ENCODE data around the gene CTDSP2.
"Not testable (repeated sequence)": the region's sequence is repeated elsewhere in the genome, so short reads cannot be mapped to it uniquely, and the experiment has no call there.

Gene CTDSP2

DNA sequence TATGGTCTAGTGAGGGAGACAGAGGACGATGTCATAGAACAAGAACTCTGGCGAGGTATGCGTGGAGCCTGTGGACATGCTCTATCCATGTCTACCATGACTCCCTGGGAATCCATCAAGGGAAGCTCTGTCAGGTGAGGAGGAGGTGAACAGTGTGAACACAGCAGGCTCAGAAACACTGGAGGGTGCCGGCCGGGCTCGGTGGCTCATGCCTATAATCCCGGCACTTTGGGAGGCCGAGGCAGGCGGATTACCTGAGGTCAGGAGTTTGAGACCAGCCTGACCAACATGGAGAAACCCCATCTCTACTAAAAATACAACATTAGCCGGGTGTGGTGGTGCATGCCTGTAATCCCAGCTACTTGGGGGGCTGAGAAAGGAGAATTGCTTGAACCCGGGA, 71.9 kb downstream of the CTDSP2 start:
- not testable (repeated sequence) for ATAC-seq (replicated peaks); H3K27me3 Mint-ChIP-seq; H3K27ac Mint-ChIP-seq; H3K4me3 Mint-ChIP-seq; DNase-seq; H3K9me3 Mint-ChIP-seq
- H3K36me3 Mint-ChIP-seq = peaks cover 16 to 38% of the 10 kb centered on the region in 2 donors
- H3K4me1 Mint-ChIP-seq = peaks cover 16 to 30% of the 10 kb centered on the region in 2 donors

DNA sequence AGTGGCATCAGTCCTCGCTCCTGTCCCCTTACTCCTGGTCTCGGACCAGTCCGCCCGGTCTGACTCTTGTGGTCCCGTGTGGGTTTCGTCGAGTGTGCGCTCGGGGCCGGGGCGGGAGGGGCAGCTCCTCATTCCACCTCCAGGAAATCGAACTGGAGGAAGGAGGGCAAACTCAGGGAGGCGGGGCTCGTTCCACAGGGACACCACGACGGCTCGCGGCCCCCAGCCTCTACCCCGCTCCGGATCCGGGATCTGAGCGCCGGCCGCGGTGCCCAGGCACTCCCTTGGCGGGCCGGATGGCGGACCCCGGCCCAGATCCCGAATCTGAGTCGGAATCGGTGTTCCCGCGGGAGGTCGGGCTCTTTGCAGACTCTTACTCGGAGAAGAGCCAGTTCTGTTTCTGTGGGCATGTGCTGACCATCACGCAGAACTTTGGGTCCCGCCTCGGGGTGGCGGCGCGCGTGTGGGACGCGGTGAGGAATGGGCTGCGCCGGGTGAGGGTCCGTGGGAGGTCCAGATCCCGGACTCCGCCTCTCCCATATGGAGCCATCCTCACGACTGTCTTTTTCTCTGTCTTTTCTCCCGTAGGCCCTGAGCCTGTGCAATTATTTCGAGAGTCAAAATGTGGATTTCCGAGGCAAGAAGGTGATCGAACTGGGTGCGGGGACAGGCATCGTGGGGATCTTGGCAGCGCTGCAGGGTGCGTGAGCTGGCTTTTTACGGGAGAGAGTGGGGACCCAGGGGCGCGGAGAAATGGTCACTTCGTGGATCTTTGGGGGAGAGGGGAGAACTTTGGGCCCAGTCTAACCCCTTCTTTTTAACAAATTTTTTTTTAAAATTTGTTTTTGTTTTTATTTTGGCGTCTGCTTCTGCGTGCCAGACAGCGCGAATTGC, 73.9 kb downstream of the CTDSP2 start, which contains the start of gene EEF1AKMT3:
TSS of gene EEF1AKMT3 (plus strand) at position 186 of the 894 bp plus-strand sequence. CDS start at position 297, 111 bp downstream.
- peak within 1 kb of the TSS; percentile 99 for H3K27ac Mint-ChIP-seq
- peaks cover 34 to 51% of the 10 kb centered on the region in 2 donors for H3K36me3 Mint-ChIP-seq
- ATAC-seq (replicated peaks) = peak; percentile 14 to 20
- no peaks in the 10 kb centered on the region for H3K9me3 Mint-ChIP-seq
- peaks cover 17 to 31% of the 10 kb centered on the region in 2 donors for H3K4me1 Mint-ChIP-seq
- H3K27me3 Mint-ChIP-seq = peaks cover under 1 to 4% of the 10 kb centered on the region in 2 donors
- DNase-seq = no peak
- peak within 1 kb of the TSS; percentile 97 to 99 for H3K4me3 Mint-ChIP-seq

DNA sequence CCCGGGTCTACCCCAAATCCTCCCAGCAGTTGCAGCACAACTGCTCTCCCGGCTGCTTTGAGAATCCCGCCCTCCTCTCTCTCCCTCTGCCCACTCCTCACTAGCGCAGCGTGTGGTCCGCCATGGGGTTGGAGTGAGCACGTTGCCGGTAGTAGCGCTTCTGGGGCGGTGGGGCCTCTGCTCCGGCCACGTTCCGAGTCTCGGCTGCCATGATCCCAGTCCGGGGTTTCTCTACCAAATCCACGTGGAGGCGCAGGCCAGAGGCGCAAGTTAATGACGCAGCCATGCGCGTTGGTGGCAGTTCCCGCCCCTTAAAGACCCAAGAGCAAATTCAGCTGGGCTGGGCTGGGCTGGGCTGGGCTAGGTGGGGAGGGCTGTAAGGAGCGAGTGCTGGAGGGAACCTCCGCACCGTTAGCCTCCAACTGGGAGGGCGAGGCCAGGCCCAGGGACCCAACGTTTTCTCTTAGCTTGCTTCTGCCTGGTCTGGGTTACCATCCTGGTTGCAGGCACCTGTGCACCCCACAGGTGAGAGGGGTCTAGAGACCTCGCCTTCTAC, 74.6 kb downstream of the CTDSP2 start, which contains the start of gene METTL1:
TSS of gene METTL1 (minus strand) at position 233 of the 556 bp plus-strand sequence. CDS start at position 211, 22 bp downstream.
- peak; percentile 93 for DNase-seq
- Mint-ChIP-seq H3K9me3 (no peaks in the 10 kb centered on the region), H3K27me3 (peaks cover 4 to 7% of the 10 kb centered on the region in 2 donors)

DNA sequence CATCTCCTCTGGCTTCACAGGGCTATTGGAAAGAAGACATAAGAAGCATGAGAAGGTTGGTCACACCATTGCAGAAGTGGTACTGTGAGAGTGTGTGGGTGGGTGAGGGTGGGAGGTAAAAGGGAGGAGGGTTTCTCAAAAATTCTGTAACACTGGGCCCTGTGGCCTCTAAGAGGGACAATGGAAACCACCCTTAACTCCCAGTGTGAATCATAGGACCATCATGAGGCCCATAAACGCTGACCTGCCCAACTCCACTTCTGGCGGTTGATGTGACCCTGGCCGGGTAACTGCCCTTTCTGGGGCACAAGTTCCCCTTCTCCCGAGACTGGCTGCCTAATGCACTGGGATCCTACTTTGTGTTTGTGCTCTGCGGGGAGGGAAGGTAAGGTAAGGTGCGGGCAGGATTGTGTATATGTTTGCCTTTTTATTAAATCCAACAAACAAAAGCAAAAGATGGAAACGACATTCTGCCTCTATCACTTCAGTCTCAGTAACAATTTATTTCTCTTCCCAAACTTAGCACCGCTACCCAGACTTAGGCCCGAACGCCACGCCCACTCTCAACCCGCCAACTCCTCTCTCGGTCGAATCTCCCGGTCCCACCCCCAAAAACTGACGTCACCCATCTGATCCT, 75.2 kb downstream of the CTDSP2 start:
- H3K4me1 Mint-ChIP-seq = peaks cover 22 to 44% of the 10 kb centered on the region in 2 donors
- peaks cover 8 to 13% of the 10 kb centered on the region in 2 donors for H3K27me3 Mint-ChIP-seq
- ATAC-seq (replicated peaks) (peak; percentile 79 to 80), DNase-seq (peak; percentile 83)
- no peaks in the 10 kb centered on the region for H3K9me3 Mint-ChIP-seq
- H3K27ac Mint-ChIP-seq = peak overlapping the region; percentile 99
- peaks cover 37 to 55% of the 10 kb centered on the region in 2 donors for H3K36me3 Mint-ChIP-seq
- H3K4me3 Mint-ChIP-seq = peak overlapping the region; percentile 97 to 99

More for the DNA sequence above, 74.6 kb downstream of the CTDSP2 start, which contains the start of gene METTL1:
- Mint-ChIP-seq H3K27ac (peak within 1 kb of the TSS; percentile 99), H3K4me3 (peak within 1 kb of the TSS; percentile 97 to 99), H3K4me1 (peaks cover 17 to 38% of the 10 kb centered on the region in 2 donors), H3K36me3 (peaks cover 37 to 55% of the 10 kb centered on the region in 2 donors)
- ATAC-seq (replicated peaks) = peak; percentile 91 to 93

DNA sequence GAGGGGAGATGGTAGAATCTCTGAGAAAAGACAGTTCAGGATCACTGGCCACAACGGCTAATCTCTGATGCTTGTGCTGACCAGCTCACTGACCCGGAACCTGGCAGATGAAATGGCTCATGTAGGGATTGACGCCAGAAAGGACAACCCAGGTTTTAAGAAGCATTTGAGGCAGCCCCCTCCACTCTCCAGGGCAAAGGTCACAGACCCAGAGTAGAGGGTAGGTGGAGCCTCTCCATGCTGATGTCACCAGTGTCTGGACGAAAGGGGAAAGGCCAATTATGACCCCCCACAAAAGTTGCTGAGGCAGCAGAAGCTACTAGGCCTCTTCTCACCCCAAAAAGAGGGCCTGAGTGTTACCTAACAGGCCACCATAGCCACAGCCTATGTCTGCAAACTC, 75.8 kb downstream of the CTDSP2 start:
- H3K4me1 Mint-ChIP-seq = peaks cover 24 to 50% of the 10 kb centered on the region in 2 donors
- H3K27me3 Mint-ChIP-seq = peaks cover 10 to 15% of the 10 kb centered on the region in 2 donors
- peaks cover 35 to 49% of the 10 kb centered on the region in 2 donors for H3K36me3 Mint-ChIP-seq
- no peak overlapping the region for H3K27ac Mint-ChIP-seq
- H3K4me3 Mint-ChIP-seq = peak overlapping the region; percentile 97 to 99
- H3K9me3 Mint-ChIP-seq = no peaks in the 10 kb centered on the region
- DNase-seq (no peak), ATAC-seq (replicated peaks) (no peak)
